IPS-18c (cell line): ENCODE results near the gene BIRC5.
A peak's percentile ranks its signal among the peaks of the same experiment; 100 is the strongest.

ENCODE experiments used
- H3K4me3 ChIP-seq: 2 replicates; pipeline ENCODE4 v1.7.0; 2013; ENCODE audit warnings: low read depth, mild to moderate bottlenecking, low read length, moderate library complexity; ENCODE audit not compliant: insufficient read depth
- H3K9me3 ChIP-seq: one replicate; pipeline ENCODE4 v1.6.1; 2013; ENCODE audit warnings: mild to moderate bottlenecking, low read length, moderate library complexity; ENCODE audit not compliant: control insufficient read depth, insufficient read depth

The BIRC5 gene

GRCh38 chr17:78179372-78179771 is 34.7 kb upstream of the BIRC5 start:
- Histone ChIP-seq H3K4me3 (no peak overlapping the region), H3K9me3 (no peaks in the 10 kb centered on the region)

- no peaks in the 10 kb centered on the region for H3K9me3 ChIP-seq
- H3K4me3 ChIP-seq: no peak overlapping the region
Measured at GRCh38 chr17:78180083-78180482, 34.0 kb upstream of the BIRC5 start.

- Histone ChIP-seq H3K9me3 (no peaks in the 10 kb centered on the region), H3K4me3 (no peak overlapping the region)
Measured at GRCh38 chr17:78180508-78180907, 33.5 kb upstream of the BIRC5 start.

- Histone ChIP-seq H3K9me3 (no peaks in the 10 kb centered on the region), H3K4me3 (no peak overlapping the region)
Measured at GRCh38 chr17:78182504-78182903, 31.5 kb upstream of the BIRC5 start.

- H3K9me3 ChIP-seq: peaks cover 2% of the 10 kb centered on the region
- no peak overlapping the region for H3K4me3 ChIP-seq
Measured at GRCh38 chr17:78183916-78184315, 30.1 kb upstream of the BIRC5 start.

GRCh38 chr17:78184351-78184750 is 29.7 kb upstream of the BIRC5 start:
- no peak overlapping the region for H3K4me3 ChIP-seq
- peaks cover 2% of the 10 kb centered on the region for H3K9me3 ChIP-seq

GRCh38 chr17:78184868-78185267 is 29.2 kb upstream of the BIRC5 start:
- Histone ChIP-seq H3K4me3 (no peak overlapping the region), H3K9me3 (peaks cover 2% of the 10 kb centered on the region)

- peak overlapping the region; percentile 83 for H3K4me3 ChIP-seq
Measured at GRCh38 chr17:78185981-78186691, 27.9 kb upstream of the BIRC5 start.

GRCh38 chr17:78186692-78187595 is 27.1 kb upstream of the BIRC5 start, which contains the start of the genes AFMID and TK1:
AFMID (plus strand) TSS chr17:78187362; CDS start chr17:78187371, 9 bp downstream.
TK1 (minus strand) TSS chr17:78187052; CDS start chr17:78186994, 58 bp downstream.
- H3K9me3 ChIP-seq: peaks cover 2% of the 10 kb centered on the region
- peak within 1 kb of the TSS; percentile 83 for H3K4me3 ChIP-seq

More at GRCh38 chr17:78185981-78186691, 27.9 kb upstream of the BIRC5 start:
- H3K9me3 ChIP-seq: peaks cover 2% of the 10 kb centered on the region

GRCh38 chr17:78196716-78197115 is 17.3 kb upstream of the BIRC5 start:
- Histone ChIP-seq H3K4me3 (no peak overlapping the region), H3K9me3 (no peaks in the 10 kb centered on the region)

- no peak overlapping the region for H3K4me3 ChIP-seq
Measured at GRCh38 chr17:78197147-78197832, 16.8 kb upstream of the BIRC5 start.

GRCh38 chr17:78200451-78200850 is 13.6 kb upstream of the BIRC5 start:
- no peaks in the 10 kb centered on the region for H3K9me3 ChIP-seq
- no peak overlapping the region for H3K4me3 ChIP-seq

More at GRCh38 chr17:78197147-78197832, 16.8 kb upstream of the BIRC5 start:
- no peaks in the 10 kb centered on the region for H3K9me3 ChIP-seq

- H3K4me3 ChIP-seq: no peak overlapping the region
- no peaks in the 10 kb centered on the region for H3K9me3 ChIP-seq
Measured at GRCh38 chr17:78202666-78203065, 11.4 kb upstream of the BIRC5 start.

- H3K4me3 ChIP-seq: no peak overlapping the region; the same call in 1 of the 2 replicates
- no peaks in the 10 kb centered on the region for H3K9me3 ChIP-seq
Measured at GRCh38 chr17:78204387-78205123, 9.5 kb upstream of the BIRC5 start.

GRCh38 chr17:78205124-78205775 is 8.8 kb upstream of the BIRC5 start:
- H3K4me3 ChIP-seq: no peak overlapping the region

GRCh38 chr17:78206298-78206697 is 7.8 kb upstream of the BIRC5 start:
- no peaks in the 10 kb centered on the region for H3K9me3 ChIP-seq
- H3K4me3 ChIP-seq: no peak overlapping the region

More at GRCh38 chr17:78205124-78205775, 8.8 kb upstream of the BIRC5 start:
- H3K9me3 ChIP-seq: no peaks in the 10 kb centered on the region
